ENCODE data around the gene GPN1.
"Not testable (repeated sequence)": the region's sequence is repeated elsewhere in the genome, so short reads cannot be mapped to it uniquely, and the experiment has no call there.

Gene GPN1

DNA sequence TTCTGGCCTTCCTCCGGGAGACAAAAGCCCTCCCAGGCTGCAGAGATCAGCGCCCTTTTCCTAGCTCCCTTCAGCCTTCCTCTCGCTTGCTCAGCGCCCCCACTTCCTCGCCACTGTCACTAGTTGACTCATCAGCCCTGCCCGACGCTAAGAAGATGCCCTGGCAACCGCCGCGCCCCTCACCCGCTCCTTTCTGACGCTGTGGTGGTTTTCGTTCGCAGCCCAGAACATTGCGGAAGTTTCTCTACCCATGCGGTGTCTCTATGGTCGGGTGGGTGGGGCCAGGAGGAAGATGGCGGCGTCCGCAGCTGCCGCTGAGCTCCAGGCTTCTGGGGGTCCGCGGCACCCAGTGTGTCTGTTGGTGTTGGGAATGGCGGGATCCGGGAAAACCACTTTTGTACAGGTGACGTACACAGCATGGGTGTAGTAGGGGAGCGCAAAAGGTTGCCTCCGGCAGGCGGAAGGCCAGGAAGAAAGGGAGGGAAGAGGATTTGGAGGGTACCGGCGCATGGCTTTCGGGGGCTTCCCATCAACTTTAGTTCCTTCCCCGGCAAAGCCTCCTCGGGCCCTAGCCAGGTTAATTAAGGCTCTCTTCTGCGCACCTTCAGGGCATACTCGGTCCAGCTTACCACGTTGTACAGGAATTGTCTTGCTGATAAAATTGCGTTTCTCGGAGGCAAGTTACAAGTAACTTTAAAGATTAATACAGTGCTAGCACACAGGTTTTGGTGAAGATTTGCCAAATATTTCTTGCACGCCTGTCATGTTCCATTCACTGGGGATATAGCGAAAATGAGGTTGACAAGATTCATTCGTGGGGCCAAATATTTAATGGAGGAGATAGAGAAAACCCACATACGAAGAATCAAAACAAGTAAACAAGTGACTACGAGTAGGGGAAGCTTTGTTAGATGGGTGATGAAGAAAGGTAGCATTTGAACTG lies at the start of gene GPN1, which contains the start of gene CCDC121:
Gene GPN1 (plus strand): TSS at position 284 of the 943 bp plus-strand sequence. CDS start 9 bp downstream, at position 293.
Gene CCDC121 (minus strand): TSS at position 246 of the 943 bp plus-strand sequence. CDS start 1,213 bp downstream, outside the sequence.
- peak; percentile 95 for DNase-seq

DNA sequence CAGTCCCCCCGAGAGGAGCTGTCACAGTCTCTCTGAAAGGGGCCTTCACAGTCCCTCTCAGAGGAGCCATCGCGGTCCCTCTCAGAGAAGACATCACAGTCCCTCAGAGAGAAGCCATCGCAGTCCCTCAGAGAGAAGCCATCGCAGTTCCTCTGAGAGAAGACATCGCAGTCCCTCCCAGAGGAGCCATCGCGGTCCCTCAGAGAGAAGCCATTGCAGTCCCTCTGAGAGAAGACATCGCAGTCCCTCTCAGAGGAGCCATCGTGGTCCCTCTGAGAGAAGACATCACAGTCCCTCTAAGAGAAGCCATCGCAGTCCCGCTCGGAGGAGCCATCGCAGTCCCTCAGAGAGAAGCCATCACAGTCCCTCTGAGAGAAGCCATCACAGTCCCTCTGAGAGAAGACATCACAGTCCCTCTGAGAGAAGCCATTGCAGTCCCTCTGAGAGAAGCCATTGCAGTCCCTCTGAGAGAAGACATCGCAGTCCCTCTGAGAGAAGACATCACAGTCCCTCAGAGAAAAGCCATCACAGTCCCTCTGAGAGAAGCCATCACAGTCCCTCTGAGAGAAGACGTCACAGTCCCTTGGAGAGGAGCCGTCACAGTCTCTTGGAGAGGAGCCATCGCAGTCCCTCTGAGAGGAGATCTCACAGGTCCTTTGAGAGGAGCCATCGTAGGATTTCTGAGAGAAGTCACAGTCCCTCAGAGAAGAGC lies 47.3 kb upstream of the GPN1 start:
- no peak for DNase-seq

DNA sequence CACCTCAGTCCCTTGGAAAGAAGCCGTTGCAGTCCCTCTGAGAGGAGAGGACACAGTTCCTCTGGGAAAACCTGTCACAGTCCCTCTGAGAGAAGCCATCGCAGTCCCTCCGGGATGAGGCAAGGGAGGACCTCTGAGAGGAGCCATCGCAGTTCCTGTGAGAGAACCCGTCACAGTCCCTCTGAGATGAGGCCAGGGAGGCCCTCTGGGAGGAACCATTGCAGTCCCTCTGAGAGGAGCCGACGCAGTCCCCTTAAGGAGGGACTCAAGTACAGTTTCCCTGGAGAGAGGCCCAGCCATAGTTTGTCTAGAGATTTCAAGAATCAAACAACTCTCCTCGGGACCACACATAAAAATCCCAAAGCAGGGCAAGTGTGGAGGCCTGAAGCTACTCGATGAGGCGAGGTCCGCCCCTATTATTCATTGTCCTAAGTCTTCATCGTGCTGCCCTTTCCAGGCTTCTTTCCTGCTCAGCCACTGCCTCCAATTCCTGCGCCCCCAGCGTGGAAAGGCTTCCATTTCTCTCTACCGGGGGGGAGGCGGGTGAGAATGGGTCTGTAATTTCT lies 46.6 kb upstream of the GPN1 start:
- no peak for DNase-seq

- DNase-seq, result peak; percentile 77
Measured at GRCh38 chr2:27582695-27583389, 46.0 kb upstream of the GPN1 start, which contains the start of gene ZNF512. ZNF512 (plus strand) TSS chr2:27583042; CDS start chr2:27583113, 71 bp downstream.

DNA sequence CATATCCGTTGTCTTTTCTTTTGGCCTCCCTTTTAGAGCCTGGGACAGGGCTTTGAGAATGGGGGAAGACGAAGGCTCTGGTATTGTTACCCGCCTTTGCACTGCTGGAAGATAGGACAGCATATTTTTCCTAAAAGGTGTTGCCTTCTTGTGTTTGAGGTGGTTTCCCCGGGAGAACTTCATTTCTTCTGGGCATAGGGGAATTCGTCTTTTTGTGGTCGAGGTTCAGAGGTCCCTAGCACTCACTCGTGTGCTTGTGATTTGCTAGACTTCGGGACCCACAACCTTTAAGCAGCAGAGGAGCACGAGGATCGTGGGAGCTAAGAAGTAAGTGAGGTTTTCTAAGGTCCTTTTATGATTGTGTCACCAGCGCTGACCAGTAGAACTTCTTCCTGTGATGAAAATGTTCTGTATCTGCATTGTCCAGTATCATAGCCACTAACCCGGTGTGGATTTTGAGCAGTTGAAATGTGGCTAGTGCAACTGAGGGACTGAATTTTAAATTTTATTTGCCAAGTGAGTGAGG lies 45.4 kb upstream of the GPN1 start:
- no peak for DNase-seq

DNA sequence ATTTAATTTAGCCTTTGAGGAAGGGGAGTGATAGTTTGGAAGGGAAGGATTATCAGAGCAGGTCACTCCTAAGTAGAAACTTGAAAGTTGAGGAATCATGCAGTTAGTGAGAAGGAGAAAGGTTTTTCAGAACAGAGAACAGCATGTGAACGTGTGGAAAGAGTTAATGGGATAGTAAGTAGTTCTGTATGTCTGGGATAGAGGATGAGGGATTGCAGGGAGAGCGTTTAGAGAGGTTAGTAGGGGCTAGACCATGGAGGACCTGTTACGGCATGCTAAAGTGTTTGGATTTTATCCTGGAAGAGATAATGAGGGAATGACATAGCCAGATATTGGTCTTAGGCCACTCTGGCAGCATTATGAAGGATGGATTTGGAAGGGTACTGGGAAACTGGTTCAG lies 44.3 kb upstream of the GPN1 start:
- DNase-seq, result no peak

GRCh38 chr2:27587025-27587424 lies 41.8 kb upstream of the GPN1 start:
- no peak for DNase-seq

DNA sequence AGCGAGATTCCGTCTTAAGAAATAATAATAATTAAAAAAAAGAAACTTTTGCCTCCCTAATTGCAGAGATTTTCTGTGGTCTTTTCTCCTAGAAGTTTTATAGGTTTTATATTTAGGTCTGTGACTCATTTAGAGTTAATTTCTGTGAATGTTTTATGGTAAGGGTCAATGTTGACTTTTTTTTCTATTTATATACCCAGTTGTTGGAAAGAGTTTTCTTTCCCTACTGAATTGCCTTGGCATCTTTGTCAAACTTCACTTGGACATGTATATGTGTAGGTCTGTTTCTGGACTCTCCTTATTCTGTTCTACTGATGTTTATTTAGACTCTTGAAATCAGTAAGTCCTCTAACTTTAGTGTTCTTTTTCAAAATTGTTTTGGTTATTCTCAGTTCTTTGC lies 40.5 kb upstream of the GPN1 start:
- no peak for DNase-seq

DNA sequence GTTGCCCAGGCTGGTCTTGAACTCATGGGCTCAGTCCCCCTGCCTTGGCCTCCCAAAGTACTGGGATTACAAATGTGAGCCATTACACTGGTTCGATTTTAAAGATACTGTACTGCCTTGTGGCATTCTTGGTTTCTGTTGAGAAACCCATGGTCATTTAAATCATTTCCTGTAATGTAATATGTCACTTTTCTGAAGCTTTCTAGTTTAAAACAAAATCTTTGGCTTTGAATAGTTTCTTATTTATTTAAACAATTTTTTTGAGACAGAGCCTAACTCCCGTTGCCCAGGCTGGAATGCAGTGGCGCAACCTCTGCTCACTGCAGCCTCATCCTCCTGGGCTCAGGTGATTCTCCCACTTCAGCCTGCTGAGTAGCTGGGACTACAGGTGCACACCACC lies 37.1 kb upstream of the GPN1 start:
- no peak for DNase-seq

DNA sequence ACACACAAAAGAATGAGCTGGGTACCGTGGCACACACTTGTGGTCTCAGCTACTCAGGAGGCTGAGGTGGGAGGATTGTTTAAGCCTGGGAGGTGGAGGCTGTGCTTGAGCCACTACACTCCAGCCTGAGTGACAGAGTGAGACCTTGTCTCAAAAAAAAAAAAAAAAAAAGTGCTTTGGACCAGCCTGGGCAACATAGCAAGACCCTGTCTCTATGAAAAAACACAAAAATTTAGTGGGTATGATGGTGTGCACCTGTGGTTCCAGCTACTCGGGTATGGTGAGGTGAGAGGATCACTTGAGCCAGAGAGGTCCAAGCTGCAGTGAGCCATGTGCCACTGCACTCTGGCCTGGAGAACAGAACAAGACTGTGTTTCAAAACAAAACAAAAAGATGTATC lies 35.6 kb upstream of the GPN1 start:
- no peak for DNase-seq

DNA sequence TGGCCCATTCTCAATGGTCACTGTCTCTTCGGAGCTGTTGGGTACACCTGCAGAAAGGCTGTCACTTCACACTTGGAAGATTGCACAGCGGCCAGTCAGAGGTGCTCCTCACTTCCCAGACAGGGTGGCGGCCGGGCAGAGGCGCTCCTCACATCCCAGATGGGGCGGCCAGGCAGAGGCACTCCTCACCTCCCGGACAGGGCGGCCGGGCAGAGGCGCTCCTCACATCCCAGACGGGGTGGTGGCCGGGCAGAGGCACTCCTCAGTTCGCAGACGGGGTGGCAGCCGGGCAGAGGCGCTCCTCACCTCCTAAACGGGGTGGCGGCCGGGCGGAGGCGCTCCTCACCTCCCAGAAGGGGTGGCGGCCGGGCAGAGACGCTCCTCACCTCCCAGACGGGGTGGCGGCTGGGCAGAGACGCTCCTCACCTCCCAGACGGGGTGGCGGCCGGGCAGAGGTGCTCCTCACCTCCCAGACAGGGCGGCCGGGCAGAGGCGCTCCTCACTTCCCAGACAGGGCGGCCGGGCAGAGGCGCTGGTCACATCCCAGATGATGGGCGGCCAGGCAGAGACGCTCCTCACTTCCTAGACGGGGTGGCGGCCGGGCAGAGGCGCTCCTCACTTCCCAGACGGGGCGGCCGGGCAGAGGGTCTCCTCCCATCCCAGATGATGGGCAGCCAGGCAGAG lies 34.7 kb upstream of the GPN1 start:
- DNase-seq, result not testable (repeated sequence)

DNA sequence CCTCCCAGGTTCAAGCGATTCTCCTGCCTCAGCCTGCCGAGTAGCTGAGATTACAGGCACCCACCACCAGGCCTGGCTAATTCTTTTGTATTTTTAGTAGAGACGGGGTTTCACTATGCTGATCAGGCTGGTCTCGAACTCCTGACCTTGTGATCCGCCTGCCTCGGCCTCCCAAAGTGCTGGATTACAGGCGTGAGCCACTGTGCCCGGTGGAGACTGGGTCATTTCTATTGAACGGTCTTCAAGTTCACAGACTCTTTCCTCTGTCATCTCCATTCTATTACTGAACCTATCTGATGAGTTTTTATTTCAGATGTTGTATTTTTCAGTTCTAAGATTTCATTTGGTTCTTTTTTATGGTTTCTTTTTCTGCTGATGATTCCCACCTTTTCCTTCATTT lies 33.4 kb upstream of the GPN1 start:
- not testable (repeated sequence) for DNase-seq

DNA sequence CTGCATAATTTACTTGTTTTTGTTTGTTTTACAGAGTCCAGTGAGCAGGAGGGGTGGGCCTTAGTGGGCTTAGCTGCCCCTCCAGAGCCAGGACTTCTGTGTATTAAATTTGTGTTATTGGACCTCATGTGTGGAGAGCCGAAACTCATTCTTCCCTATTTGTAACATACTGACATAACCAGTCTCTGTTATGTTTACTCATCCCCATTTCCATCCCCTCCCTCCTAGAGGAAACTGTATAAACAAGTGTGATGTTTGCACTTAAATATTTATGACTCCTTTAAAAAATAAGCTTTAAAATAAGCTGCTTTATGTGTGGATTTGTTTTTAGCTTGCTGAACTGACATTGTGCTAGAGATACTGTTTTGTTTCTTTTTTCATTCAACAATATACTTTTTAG lies 32.2 kb upstream of the GPN1 start:
- DNase-seq, result no peak

DNA sequence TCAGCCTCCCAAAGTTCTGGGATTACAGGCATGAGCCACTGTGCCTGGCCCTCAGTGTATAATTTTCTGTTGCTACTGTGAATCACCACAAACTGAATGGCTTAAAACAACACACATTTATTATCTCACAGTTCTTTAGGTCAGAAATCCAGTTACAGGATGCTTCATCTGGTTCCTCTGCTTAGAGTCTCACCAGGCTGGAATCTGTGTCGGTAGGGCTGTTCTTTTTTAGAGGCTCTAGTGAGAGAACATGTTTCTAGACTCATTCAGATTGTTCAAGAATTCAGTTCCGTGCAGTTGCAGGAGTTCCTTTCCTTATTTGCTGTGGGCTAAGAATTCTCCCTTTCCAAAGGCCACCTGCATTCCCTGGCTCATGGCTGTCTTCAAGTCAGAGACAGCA lies 22.2 kb upstream of the GPN1 start:
- DNase-seq, result no peak

GRCh38 chr2:27613985-27614384 lies 14.9 kb upstream of the GPN1 start:
- no peak for DNase-seq

- DNase-seq, result no peak
Measured at GRCh38 chr2:27615316-27615715, 13.5 kb upstream of the GPN1 start.

- DNase-seq, result no peak
Measured at GRCh38 chr2:27621524-27621923, 7.3 kb upstream of the GPN1 start.

- DNase-seq, result no peak
Measured at GRCh38 chr2:27622921-27623384, 5.9 kb upstream of the GPN1 start.

DNA sequence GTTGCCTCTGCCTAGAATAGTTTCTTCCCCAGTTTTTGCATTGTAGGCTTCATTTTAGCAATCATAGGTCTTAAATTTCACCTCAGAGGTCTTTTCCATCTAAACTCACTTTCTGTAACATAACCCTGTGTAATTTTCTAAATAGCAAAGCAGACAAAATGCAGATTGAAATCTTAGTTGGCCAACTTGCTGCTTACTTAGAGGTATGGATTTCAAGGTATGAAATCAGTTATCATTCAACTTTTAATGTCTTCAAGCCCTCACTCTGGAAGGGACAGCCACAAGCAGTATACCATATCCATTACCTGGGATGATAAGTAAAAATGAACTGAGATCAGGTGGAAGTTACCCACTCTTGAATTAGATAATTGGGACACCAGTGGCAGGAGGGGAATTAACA lies 3.9 kb upstream of the GPN1 start:
- DNase-seq, result no peak

- not testable (repeated sequence) for DNase-seq
Measured at GRCh38 chr2:27626323-27626722, 2.5 kb upstream of the GPN1 start.

DNA sequence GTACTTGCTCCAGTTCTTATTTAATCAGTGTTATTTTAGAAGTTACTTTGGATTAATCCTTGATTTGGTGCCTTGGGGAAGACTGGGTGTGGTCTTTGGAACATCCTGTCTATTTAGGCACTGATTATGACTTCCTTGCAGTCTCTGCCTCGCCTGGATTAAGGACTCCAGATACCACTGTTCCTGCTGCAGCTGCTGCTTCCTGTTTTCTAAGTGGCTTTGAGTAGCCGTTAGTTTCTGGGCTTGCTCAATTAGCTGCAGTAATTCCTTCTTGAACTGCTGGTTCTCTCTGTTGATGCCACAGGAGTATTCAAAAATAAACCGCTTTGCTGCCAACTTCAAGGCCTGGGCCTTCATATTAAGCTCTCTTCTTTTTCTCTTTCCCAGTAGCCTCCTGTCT lies 1.9 kb upstream of the GPN1 start:
- not testable (repeated sequence) for DNase-seq

All from activated CD8-positive, alpha-beta memory T cell treated with anti-CD3 and anti-CD28 coated beads, Interleukin-2, amount 50 U/mL, for 4 hours (primary cell).